NOMO-1 treated with DMSO at 0.1 percent for 48 hours (cell line): ENCODE measurements around the gene LRFN2.

Experiments
- DNase-seq: peaks from one replicate; lab custom pipeline; 2025; ENCODE audit not compliant: unreplicated experiment; lab: John Stamatoyannopoulos, UW

LRFN2 gene

GRCh38 chr6:40587240-40588069 is at the start of gene LRFN2:
Gene LRFN2 (minus strand): TSS chr6:40587364.
- DNase-seq, result peak; percentile 46

- DNase-seq, result no peak
Observed at GRCh38 chr6:40634429-40634828, 47.3 kb upstream of the LRFN2 start.

GRCh38 chr6:40631744-40632143 is 44.6 kb upstream of the LRFN2 start:
- DNase-seq, result no peak

- no peak for DNase-seq
Observed at GRCh38 chr6:40630488-40630887, 43.3 kb upstream of the LRFN2 start.

GRCh38 chr6:40630051-40630450 is 42.9 kb upstream of the LRFN2 start:
- no peak for DNase-seq

DNA sequence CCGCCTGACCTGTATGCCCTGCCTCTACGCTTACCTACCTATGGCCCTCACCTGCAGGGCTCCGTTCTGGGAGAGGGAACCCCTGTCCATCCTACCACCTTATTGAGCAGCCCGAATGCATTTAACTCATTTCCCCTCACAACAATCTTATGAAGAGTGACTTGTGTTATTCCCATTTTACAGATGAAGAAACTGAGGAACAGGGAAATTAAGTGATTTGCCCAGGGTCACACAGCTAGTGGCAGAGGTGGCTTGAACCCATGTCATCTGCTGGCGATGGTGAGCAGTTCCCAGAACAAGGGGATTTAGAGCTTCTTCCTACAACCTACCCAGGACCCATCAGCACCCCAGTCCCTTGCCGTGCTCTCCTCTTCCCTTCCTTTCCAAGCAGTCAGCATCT is 42.3 kb upstream of the LRFN2 start:
- no peak for DNase-seq

DNA sequence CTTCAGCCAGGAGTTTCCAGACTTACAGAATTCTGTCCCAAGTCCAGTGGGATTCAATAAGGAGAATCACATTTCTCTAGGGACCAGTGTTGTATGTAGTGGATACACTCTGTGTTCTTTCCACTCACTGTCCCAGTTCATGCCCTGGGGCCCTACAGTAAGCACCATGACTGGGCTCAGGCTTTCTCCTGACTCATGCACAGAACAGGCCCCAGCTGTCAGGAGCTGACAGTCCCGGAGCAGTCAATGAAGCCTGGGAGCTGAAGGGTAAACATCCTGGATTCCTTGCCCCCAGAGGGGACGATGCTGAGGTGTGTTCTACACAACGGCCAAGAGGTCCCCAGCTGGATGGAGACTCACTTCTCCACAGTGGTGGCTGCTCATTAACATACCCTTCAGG is 40.2 kb upstream of the LRFN2 start:
- DNase-seq, result no peak

DNA sequence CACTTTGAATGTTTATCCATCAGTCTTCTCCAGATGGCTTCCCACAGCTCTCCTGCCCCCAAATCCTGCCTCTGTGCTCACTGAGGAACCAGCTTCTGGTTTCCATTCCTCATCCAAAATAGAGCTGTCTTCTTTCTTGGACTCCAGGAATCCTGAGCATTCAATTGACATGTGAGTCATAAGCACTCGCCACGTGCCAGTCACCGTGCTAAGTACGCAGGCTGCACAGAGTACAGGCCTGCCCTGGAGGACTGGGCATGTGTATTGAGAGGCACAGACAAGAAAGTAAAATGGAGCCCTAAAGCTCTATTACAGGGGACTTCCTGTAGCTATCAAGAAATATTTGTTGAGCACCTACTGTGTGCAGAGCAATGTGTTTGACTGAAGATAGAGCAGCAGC is 39.7 kb upstream of the LRFN2 start:
- no peak for DNase-seq

DNA sequence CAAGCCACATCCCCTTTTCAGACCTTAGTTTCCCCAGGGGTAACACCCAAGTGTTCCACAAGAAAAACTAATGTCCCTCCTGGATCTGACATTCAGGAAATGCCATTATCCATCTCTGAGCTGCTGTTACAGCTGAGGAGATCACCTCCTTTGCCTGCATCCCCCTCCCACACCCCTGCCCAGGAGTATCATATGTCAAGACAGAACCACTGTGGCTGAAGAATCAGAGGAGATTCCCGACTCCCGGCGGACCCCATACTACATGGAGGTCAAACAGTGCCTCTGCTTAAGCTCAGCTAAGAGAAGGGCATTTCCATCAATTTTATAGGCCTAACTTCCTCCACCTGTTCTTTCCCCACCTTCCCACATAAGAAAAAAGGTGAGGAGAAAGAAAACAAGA is 36.8 kb upstream of the LRFN2 start:
- DNase-seq, result no peak

- no peak for DNase-seq
Observed at GRCh38 chr6:40623178-40623577, 36.0 kb upstream of the LRFN2 start.

DNA sequence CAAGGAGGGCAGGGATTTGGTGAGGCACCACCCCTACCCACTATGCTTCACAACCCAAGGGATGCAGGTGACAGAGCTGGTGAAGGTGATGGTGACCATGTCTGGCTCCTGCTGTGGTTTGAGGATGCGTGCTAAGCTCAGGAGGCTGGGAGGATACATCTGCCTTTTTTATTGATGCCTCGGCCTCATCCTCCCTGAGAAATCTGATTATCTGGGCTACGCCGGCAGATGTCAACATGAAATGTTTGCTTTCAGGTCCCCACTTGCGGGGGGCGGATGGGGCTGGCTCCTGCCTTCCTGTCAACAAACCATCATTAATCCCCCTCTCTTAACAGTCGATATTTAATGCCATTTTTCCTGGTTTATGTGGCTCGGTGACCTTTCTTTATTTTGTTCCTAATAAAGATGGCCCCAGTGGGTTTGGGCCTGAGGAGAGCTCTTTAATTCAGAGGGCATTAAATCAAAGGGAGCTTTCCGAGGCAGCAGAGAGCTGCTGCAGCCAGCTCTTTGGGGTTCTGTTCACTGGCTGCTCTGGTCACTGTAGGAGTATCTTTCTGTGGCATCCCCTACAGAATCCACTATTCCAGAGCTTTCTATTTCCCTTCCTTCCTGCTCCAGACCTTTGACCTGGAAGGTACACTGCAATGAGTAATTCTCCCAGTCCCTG is 33.5 kb upstream of the LRFN2 start:
- DNase-seq, result no peak

DNA sequence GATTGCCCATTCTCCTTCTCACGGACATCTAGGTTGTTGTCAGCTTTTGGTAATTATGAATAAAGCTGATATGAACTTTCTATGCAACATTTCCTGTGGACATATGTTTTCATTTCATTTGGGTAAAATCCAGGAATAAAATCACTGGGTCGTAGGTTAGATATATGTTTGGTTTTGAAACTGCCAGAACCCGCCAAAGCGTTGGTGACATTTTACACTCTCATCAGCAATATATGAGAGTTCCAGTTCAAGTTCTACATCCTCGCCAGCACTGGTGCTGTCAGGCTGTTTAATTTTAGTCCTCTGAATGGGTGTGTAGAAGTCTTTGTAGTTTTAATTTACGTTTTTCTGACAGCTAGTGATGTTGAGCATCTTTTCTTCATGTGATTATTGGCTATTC is 27.5 kb upstream of the LRFN2 start:
- DNase-seq, result no peak

- DNase-seq, result no peak
Observed at GRCh38 chr6:40611912-40612311, 24.7 kb upstream of the LRFN2 start.

DNA sequence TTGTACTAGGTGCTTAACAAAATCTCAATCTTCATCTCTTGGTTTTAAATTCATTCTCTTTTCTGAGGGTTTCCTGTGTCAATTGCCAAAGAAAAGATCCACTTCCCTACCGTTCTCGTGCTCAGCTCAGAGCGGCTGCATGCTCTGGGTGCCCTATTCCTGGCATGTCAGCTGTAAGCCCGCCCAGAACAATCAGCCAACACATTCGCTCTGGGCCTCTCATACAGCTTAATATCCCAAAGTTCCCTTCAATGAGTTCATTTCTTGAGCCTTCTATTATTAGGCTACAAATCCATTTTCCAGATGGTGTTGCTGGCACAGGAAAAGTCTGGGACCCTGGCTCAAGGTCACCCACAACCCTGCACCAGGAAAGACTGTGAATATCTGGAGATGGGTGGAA is 24.3 kb upstream of the LRFN2 start:
- no peak for DNase-seq

DNA sequence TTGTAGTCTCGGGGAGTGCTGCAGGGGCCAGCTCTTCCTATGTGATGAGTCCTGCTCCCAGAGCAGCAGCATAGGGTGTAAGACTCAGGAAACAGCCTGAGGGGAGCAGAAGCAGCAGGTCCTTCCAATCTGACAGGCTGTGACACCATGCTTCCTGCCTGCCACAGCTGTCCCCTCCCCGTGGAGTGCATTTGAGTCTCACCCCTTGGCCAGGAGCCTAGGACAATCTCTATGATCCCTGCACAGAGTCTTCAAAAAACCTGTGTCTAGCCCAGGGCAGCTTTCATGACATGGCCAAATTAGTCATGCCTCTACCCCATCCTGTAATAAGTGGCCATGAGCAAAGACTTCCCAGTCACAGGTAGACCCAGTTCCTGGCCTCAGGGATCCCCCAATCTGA is 23.1 kb upstream of the LRFN2 start:
- no peak for DNase-seq

DNA sequence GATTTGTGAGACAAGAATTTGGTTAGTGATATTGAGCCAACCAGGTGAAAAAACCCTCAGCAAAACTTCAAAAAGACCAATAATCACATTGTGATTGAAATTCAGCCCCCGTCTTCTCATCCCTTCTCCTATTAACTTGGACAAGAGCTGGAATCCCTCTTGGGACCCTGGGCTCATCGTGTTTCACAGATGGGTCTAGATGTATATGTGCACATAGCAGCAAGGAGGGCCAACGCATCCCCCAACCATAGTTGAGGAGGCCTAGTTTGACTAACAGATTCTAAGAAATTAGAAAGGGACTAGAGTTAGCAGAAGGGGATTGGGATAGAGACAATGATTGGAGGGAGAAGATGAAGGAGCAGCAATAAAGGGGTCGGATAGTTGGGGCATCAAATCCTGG is 19.8 kb upstream of the LRFN2 start:
- no peak for DNase-seq

DNA sequence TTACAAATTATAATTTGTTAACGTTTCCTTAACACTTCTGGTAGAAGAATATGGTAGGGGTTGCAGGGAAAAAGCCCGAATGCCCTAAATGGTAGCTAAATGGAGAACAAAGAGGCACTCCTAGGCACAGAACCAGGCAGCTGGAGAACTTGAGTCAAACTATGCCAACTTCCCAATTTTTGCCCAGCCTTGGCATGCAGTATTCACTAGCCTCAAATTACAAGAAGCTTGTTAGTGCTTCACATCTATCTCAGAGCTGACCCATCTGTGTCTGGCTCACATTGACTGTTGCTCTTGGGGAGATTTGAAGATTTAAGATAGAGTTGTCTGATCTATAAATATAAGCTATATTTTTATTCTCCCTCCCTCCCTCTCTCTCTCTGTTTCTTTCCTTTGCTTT is 19.4 kb upstream of the LRFN2 start:
- DNase-seq, result no peak

GRCh38 chr6:40604082-40604481 is 16.9 kb upstream of the LRFN2 start:
- no peak for DNase-seq

DNA sequence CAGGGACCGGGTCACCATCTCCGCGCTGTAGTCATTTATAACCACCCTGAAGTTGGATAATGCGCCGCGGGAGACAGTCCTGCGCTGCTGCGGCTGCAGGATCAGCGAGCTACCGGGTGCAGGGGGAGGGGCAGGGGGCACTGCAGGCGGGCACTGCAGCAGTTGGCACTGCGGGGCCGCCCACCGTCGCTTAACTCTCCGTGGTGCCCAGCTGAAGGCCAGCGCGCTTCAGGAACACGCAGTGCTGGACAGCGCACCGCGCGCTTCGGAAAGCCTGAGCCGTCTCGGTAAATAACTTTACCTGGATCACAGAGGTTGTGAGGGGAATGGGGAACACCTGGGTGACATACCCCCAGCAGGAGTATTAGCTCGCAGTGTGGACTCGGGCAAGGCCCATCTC is 12.4 kb upstream of the LRFN2 start:
- no peak for DNase-seq

- DNase-seq, result no peak
Observed at GRCh38 chr6:40598516-40598915, 11.4 kb upstream of the LRFN2 start.

GRCh38 chr6:40597301-40597700 is 10.1 kb upstream of the LRFN2 start:
- DNase-seq, result no peak

- DNase-seq, result no peak
Observed at GRCh38 chr6:40588480-40588879, 1.3 kb upstream of the LRFN2 start.

- DNase-seq, result no peak
Observed at GRCh38 chr6:40588070-40588384, 863 bp upstream of the LRFN2 start.
